Measurements from ENCODE around the gene FASTKD1.

The FASTKD1 gene

GRCh38 chr2:169504651-169505050 is 69.0 kb downstream of the FASTKD1 start:
- DNase-seq: no peak

- DNase-seq: no peak
These were observed 78.2 kb downstream of the FASTKD1 start for GRCh38 chr2:169495310-169495928.

- DNase-seq: no peak
These were observed 80.3 kb downstream of the FASTKD1 start for GRCh38 chr2:169493360-169493759.

- DNase-seq: no peak
These were observed 82.3 kb downstream of the FASTKD1 start for GRCh38 chr2:169491378-169491777.

GRCh38 chr2:169490834-169491233 is 82.8 kb downstream of the FASTKD1 start:
- no peak for DNase-seq

- DNase-seq: no peak
These were observed 87.2 kb downstream of the FASTKD1 start for GRCh38 chr2:169486487-169486886.

GRCh38 chr2:169485650-169486138 is 88.0 kb downstream of the FASTKD1 start:
- no peak for DNase-seq

GRCh38 chr2:169480079-169480465 is 93.6 kb downstream of the FASTKD1 start:
- no peak for DNase-seq

Measured in GOT3 (cell line).